HT-29 (cell line): Measurements from ENCODE around the gene SPTBN4. TPM values are rescaled to one million over a fixed set of nuclear protein-coding genes. Genes with fewer than 3 reads are reported as not detected.
"Not testable (repeated sequence)": the region's sequence is repeated elsewhere in the genome, so short reads cannot be mapped to it uniquely, and the experiment has no call there.

Source experiments
- DNase-seq: peaks from one replicate; pipeline ENCODE4 v3.0.0-alpha.2; 2015; ENCODE audit warnings: low spot score
- total RNA-seq: library from RNA; depleted of rRNA; stranded (reverse); fragments of >200 nt; shearing (Covaris generic); gene quantifications from 2 replicates; pipeline ENCODE4 v1.2.3, GENCODE V29; 2014

The SPTBN4 gene
- total RNA-seq, 1 experiment from 2014 or later, result 1.3 TPM

DNA sequence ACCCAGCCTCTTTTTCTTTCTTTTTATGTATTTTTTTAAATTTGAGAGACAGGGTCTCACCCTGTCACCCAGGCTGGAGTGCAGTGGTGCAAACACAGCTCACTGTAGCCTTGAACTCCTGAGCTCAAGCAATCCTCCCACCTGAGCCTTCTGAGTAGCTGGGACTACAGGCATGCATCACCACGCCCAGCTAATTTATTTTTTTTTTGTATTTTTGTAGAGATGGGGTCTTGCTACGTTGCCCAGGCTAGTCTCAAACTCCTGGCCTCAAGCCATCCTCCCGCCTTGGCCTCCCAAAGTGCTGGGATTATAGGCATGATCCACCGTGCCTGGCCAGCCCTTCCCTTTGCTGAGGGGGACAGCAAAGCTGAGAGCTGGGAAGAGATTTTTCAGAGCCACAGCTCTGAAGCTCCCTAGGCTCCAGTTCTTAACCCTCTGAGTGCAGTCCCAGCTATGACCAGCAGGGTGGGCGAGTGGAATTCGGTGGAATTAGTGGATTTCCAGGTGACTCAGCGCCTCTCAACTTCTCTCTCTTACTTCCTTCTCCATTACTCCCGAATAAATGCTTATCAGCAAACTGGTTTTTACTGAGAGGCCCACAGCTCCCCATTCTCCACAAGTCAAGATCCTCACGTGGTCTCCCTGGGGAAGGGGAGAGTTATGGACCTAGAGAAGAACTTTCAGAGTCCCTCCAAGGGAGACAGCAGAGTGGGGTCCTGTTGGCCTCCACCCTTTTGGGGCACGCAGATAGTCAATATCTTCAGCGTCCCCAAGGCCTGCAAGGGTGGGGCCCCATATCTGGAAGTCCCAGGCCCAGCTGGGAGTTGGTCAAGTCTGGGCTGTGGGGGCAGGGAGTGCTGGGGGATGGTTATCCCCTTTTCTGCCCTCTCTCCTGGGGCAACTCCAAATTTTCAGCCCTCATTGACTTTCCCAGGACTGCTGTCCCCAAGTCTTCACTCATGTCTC lies 2.5 kb upstream of the SPTBN4 start:
- peak; percentile 99 for DNase-seq

DNA sequence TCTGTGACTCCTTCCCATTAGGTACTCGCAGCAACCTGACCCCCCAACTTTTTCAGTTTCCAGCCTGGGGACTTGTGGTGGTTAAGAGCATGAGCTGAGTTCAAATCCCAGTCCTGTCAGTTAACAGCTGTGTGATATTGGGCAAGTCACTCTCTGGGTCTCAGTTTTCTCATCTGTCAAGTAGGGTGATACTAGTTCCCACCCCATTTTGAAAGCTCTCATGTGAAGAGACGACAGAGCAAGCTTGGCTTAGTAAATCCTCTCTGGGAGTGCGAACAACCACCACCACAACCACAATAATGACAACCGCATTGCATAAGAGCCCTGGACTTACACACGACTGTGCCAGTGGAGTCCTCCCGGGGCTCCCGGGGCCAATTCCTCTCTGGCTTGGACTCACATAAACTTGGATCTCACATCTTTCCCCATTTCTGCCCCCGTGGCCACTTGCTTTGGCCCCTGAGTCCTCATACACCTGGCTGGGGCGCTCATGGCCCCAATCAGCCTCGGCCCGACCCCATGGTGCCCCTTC lies 1.7 kb upstream of the SPTBN4 start:
- peak; percentile 72 for DNase-seq

DNA sequence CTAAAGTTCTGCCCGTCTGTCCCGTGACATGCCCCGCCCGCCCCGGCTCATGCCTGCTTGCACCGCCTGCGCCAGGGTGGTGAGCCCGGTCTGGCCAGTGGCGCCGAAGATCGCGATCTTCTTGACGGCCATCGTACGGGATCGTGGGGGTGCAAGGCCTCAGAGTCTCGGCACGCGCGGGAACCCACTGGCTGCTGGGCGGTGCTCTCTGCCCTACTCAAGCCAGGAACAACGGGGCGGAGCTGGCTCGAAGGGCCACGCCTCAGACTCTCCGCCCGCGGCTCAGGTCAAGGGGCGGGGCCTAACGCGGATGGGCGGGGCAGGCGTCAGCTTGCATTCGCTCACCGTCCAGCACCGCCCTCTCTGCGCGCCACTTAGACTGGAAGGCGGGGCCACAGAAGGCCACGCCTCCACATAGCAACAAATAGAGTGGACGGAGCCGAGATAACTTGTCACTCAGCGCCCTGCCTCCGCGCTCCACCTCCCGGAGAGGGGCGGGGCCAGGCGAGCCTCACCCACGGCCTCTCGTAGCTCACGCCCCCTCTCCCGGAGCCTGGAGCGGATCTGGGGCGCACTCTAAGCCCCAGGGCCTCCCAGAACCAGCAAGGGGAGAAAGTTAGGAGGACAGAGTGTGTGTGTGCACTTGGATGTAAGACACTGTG lies 1.1 kb upstream of the SPTBN4 start, which contains the start of gene BLVRB:
Gene BLVRB, minus strand, starts transcription at position 189 of the 662 bp plus-strand sequence. Its CDS starts 57 bp downstream, at position 132.
- DNase-seq, result peak; percentile 100

DNA sequence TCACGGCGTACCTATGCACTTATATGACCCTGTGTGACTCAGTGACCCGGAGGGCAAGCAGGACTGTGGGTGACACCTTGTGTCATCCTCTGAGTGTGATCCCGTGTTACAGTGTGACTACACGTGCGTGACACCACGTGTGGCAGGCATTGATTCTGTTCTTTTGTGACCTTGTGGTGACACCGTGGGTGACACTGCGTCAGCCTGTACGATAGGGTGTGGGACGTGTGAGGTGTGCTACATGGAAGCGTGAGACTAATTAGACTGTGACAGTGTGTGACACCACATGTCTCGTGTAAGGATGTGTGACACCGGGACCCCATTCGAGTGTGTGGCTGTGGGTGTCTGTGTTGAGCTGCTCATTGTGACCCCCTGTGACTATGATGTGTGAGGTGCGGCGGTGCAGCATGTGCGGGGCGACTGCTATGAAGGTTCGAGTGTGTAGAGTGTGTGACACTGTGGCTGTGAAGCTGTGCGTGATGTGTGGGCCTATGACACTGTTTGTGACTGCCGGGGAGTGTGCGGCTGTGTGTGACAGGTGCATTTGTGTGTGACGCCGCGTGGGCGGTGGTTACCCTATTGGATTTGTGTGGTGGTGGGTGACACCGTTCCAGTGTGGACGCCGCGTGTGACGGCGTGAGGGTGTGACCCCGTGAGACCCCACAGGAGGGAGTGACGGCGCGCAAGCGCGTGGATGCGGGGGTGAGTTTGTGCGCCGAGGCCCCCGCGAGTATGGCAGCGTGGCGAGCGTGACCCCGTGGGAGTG lies 399 bp upstream of the SPTBN4 start:
- no peak for DNase-seq

DNA sequence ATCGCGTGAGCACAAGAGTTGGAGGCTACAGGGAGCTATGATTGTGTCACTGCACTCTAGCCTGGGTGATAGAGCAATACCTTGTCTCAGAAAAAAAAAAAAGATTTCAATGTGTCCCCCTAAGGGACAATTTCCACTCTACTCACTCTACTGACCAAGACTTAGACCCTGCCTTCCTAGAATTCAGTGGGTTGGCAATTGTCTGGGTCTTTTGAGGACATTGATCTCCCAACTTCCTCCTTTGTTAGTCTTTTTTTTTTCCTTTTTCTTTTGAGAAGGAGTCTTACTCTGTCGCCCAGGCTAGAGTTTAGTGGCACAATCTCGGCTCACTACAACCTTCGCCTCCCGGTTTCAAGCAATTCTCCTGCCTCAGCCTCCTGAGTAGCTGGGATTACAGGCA lies 2.2 kb downstream of the SPTBN4 start:
- no peak for DNase-seq

DNA sequence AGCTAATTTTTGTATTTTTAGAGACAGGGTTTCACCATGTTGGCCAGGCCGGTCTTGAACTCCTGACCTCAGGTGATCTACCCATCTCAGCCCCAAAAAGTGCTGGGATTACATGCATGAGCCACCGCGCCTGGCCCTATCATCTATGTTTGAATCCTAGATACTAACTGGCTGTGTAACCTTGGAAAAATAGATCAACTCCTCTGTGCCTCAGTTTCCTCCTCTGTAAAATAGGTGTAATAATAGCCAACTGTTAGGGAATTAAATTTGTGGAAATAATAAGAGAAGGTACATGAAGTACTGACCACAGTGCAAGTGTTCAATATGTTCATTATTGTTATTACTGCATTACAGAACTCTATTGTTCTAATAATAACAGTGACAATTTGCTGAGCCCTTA lies 4.3 kb downstream of the SPTBN4 start:
- DNase-seq, result no peak

DNA sequence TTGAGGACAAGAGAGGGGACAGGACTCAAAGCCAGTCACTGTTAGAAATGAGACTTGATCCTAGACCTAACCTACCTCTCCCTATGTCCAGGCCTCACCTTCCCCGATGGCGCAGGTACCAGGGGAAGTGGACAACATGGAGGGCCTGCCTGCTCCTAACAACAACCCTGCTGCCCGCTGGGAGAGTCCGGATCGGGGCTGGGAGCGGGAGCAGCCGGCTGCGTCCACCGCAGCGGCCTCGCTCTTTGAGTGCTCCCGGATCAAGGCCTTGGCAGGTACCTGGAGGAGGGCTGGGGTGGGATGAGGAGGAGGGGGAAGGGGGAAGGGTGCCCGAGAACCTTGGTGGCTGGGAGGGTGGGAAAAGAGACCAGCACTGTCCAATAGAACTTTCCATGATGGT lies 5.7 kb downstream of the SPTBN4 start:
- no peak for DNase-seq

DNA sequence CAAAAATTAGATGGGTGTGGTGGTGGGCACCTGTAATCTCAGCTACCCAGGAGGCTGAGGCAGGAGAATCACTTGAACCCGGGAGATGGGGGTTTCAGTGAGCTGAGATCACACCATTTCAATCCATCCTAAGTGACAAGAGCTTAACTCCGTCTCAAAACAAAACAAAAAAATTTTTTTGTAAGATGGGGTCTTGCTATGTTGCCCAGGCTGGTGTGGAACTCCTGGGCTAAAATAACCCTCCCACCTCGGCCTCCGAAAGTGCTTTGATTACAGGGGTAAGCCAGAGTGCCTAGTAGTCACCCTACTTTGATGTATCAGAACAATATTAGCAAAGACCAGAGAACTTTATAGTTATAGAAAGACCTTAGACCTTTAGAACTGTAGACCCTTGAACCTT lies 7.9 kb downstream of the SPTBN4 start:
- DNase-seq, result no peak

DNA sequence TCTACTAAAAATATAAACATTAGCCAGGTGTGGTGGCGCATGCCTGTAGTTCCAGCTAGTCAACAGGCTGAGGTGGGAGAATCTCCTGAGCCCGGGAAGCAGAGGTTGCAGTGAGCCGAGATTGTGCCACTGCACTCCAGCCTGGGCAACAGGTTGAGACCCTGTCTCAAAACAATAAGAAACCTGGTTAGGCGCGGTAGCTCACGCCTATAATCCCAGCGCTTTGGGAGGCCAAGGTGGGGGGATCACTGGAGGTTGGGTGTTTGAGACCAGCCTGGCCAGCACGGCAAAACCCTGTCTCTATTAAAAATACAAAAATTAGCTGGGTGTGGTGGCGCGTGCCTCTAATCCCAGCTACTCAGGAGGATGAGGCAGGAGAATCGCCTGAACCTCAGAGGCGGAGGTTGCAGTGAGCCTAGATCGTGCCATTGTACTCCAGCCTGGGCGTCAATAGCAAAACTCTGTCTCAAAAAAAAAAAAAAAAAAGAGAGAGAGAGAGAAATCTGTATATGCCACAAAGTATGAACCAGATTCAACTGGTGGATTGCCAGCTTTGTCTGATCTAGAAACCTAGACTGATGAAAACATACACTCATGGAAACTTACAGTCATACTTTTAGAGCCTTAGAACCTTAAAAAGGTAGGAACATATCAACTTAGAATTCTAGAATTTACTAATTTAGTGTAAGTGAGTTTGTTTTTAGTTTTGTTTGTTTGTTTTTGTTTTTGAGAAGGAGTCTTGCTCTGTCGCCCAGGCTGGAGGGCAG lies 9.3 kb downstream of the SPTBN4 start:
- not testable (repeated sequence) for DNase-seq

DNA sequence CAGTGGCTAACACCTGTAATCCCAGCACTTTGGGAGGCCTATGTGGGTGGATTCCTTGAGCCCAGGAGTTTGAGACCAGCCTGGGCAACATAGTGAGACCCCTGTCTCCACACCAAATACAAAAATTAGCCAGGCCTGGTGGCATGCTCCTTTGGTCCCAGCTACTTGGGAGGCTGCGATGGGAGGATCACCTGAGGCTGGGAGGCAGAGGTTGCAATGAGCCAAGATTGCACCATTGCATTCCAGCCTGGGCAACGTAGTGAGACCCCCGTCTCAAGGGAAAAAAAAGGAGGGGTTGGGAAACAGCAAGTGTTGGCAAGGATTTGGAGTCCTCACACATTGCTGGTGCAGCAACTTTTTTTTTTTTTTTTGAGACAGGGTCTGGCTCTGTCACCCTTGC lies 19.2 kb downstream of the SPTBN4 start:
- no peak for DNase-seq

DNA sequence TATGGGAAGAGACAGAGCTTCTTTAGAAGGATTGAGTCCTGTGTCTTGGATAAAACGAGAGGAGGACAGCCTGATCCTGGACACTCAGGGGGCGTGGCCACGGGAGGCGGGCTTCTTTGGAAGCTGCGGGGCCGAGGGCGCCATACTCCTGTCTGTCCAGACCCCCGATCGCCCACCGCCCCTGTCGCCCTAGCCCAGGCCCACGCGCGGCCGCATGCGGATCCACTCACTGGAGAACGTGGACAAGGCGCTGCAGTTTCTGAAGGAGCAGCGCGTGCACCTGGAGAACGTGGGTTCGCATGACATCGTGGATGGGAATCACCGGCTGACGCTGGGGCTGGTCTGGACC lies 23.1 kb downstream of the SPTBN4 start:
- DNase-seq, result no peak

DNA sequence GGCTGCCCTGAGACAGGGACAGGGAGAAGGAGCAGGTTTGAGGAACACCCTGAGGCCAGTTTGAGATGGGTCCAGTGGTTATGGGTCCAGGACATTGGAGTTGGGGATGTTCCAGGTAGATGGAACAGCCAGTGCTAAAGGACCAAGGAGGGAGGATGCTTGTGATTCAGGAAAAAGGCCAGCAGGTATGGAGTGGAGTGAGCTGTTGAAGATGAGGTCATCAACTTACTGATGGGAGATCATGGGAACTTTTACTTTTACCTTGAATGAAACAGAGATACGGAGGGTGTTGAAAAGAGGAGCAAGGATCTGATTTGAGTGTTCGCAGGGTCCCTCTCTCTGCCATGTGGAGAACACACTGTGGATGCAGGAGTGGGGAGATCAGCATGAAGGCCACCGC lies 25.5 kb downstream of the SPTBN4 start:
- DNase-seq, result no peak

DNA sequence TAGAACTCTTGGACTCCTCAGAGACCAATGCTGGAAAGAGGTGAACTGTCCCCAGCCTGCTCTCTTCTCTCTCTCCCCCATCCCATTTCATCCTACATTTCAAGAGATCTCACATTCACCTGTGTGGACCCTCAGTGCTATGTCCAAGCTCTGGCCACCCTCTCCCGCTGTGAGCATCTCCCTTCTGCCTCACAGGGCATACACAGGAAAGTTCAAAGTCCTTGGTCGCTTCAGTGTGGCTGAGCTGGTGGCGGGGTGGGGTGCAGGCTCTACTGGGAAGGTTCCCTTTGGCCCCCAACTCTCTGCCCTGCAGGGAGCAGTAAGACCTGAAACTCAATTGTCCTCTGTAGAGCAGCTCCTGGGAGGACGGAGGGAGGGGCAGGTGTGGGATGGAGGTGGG lies 27.0 kb downstream of the SPTBN4 start:
- no peak for DNase-seq

DNA sequence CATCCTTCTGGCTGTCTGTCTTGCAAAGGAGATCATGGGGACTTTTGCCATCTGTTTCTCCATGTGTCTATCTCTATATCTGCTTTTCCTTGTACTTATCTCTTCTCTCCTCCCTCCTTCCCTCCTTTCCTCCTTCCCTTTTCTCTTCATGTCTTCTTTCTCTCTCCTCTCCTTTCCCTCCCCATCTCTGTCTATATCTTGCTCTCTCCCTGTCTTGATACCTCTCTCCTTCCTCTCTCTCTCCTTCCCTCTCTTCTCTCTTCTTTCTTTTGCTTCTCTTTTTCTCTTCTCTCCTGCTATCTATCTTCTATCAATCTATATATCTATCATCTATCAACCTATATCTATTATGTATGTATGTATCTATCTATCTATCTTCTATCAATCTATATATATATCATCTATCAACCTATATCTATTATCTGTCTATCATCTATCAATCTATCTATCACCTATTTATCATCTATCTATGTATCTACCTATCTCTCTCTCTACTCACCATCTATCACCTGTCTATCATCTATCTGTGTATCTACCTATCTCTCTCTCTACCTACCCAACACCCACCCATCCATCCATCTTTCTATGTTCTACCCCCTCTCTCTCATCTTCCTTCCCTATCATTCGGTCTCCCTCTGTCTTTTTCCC lies 27.5 kb downstream of the SPTBN4 start:
- DNase-seq, result no peak

DNA sequence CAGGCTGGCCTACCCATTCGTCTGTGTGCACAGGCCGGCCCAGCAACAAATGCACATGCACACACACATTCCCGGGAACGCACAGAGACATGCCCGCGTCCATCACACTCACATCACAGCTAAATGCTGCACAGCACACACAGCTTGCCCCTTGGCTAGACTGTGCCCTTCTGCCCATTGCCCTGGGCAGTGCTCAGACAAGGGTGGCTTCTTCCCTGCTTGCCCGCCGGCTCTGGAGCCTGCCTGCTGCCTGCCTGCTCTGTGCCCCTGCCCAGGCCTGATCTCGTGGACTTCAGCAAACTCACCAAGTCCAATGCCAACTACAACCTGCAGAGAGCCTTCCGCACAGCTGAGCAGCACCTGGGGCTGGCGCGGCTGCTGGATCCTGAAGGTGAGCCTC lies 30.4 kb downstream of the SPTBN4 start:
- no peak for DNase-seq

DNA sequence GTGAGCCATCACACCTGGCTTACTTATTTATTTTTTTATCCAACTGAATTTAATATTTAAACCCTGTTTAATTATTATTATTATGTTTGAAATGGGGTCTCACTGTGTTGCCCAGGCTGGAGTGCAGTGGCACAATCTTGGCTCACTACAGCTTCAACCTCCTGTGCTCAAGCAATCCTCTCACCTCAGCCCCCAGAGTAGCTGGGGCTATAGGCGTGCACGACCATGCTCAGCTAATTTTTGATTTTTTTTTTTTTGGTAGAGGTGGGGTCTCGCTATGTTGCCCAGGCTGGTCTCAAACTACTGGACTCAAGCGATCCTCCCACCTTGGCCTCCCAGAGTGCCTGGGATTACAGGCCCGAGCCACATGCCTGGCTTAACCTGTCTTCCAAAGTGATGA lies 32.5 kb downstream of the SPTBN4 start:
- no peak for DNase-seq

DNA sequence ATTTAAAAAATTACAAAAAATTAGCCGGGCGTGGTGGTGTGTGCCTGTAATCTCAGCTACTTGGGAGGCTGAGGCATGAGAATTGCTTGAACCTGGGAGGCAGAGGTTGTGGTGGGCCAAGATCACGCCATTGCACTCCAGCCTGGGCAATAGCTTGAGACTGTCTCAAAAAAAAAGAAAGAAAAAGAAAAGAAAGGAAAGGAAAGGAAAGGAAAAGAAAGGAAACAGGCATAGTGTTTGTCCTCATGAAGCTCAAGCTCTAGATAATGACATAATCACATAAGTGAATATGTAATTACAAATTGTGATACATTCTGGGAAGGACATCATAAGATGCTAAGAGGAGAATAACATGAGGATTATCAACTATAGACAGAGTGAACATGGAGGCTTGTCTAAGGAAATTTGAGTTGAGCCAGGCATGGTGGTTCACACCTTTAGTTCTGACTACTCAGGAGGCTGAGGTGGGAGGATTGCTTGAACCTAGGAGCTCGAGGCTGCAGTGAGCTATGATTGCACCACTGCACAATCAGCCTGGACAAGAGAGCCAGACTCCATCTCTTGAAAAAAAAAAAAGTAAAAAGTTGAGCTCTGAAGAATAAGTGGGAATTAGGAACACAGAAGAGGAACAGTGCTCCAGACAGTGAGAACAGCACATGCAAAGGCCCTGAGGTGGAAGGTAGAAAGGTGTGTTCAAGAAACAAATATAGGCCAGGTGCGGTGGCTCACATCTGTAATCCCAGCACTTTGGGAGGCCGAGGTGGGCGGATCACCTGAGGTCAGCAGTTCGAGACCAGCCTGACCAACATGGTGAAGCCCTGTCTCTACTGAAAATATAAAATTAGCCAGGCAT lies 34.1 kb downstream of the SPTBN4 start:
- DNase-seq, result not testable (repeated sequence)

DNA sequence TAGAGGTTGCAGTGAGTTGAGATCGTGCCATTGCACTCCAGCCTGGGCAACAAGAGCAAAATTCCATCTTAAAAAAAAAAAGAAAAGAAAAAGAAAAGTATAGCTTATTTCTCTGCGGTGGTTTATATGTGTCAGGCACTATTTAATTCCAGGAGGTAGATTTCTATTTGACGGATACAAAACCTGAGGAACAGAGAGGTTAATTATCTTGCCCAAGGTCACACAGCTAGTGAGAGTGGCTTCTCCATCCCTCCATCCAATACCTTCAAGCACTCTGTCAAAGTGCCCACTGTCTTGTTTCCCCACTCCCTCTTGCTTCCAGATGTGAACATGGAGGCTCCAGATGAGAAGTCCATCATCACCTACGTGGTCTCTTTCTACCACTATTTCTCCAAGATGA lies 34.8 kb downstream of the SPTBN4 start:
- no peak for DNase-seq

DNA sequence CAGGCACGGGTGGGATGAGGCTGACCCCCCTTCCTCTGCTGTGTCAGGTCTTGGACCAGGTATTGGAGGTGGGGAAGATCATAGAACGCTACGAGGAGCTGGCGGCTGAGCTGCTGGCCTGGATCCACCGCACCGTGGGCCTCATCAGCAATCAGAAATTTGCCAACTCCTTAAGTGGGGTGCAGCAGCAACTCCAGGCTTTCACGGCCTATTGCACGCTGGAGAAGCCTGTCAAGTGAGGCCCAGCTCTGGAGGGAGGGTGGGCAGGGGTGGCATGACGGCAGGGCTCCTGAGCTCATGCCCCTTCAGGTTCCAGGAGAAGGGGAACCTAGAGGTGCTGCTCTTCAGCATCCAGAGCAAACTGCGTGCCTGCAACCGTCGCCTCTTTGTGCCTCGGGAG lies 35.3 kb downstream of the SPTBN4 start:
- no peak for DNase-seq
